Psoas muscle (tissue), 8 donors: ENCODE measurements around the gene PANK3. TPM values are rescaled to one million over a fixed set of nuclear protein-coding genes. Genes with fewer than 3 reads are reported as not detected.

Experiments
- ATAC-seq, 4 donors: fragments of 200-7000 bp; cut with Tn5 transposase; one replicate each; pipeline ENCODE4 v1.9.1; 2020; ENCODE audit warnings: moderate library complexity in 3 of 4, mild to moderate bottlenecking in 2 of 4
- DNase-seq, 2 donors: peaks; one replicate each; pipeline ENCODE4 v3.0.0-alpha.2; 2020
- H3K27ac ChIP-seq: fragments of 200-600 bp; one replicate; pipeline ENCODE4 v1.8.0; 2022
- H3K27me3 ChIP-seq, 3 donors: fragments of 200-600 bp in 1 of 3; one replicate each; pipeline versions ENCODE4 v1.6.1 to v1.8.0; 2013 to 2022; ENCODE audit warnings: low read length in 2 of 3, mild to moderate bottlenecking in 2 of 3, moderate library complexity in 1 of 3; ENCODE audit not compliant: insufficient read depth in 3 of 3
- H3K36me3 ChIP-seq, 2 donors: fragments of 200-600 bp in 1 of 2; one replicate each; pipeline versions ENCODE4 v1.6.1 to v1.8.0; 2013 to 2022; ENCODE audit warnings: low read depth in 1 of 2, mild to moderate bottlenecking in 1 of 2, moderate library complexity in 1 of 2; ENCODE audit not compliant: insufficient read depth in 1 of 2
- H3K4me1 ChIP-seq: fragments of 200-600 bp; one replicate; pipeline ENCODE4 v1.8.0; 2022
- H3K4me3 ChIP-seq: fragments of 200-600 bp; one replicate; pipeline ENCODE4 v1.8.0; 2022; ENCODE audit warnings: mild to moderate bottlenecking
- H3K9me3 ChIP-seq: fragments of 200-600 bp; one replicate; pipeline ENCODE4 v1.8.0; 2022
- WGBS, 3 donors: extraction: QIAGEN DNeasy Blood & Tissue Kit; methylation state at CpG; one replicate each; pipeline versions ENCODE4 v1.1.6 to v1.1.7; 2013; 5-methylcytosine and 5-hydroxymethylcytosine counted together
- intact Hi-C, 2 donors: fragments of 100-400 bp; cut with DNase I; formaldehyde crosslinking; loops; one replicate each; pipeline versions ENCODE4 v1.11.0 to v1.14.2; 2022
- polyA plus RNA-seq, 3 donors: library from polyadenylated mRNA; stranded (reverse); fragments of 200-250 nt; gene quantifications; one replicate each; pipeline ENCODE4 v1.2.3, GENCODE V29; 2013
- total RNA-seq, 4 donors: library from RNA; stranded (reverse); fragmentation: NEBNext Ultra II Directional in 2 of 4; extraction: Animal tissue kit (Norgen Biotek cat#: 25700) in 2 of 4; gene quantifications; one replicate each; pipeline versions ENCODE4 v1.2.1 to v1.2.4, GENCODE V29; 2021 to 2023
- TF ChIP-seq, protein P1 (sequence below): fragments of 200-600 bp; IDR thresholded peaks from one replicate; pipeline ENCODE4 v1.8.0; 2022; ENCODE audit warnings: antibody characterized with exemption
- donor health status: healthy with polysubstance abuse.
- donor health status: DM: no; HTN: no; CAD: no; lungs with moderate emphysema.
- donor health status: Bipolar disorder and iron deficiency.
- donor health status: healthy.
- donor health status: DM: yes; HTN: yes; CAD: no.
- donor health status: DM: no; HTN: no; CAD: no.
- donor health status: DM: no; HTN: no; CAD: no.
- donor health status: DM: yes; HTN: yes; CAD: no.

Gene PANK3
- total and polyA plus RNA-seq, 7 donors: 5.6 to 30.7 (median 26.8) TPM

DNA sequence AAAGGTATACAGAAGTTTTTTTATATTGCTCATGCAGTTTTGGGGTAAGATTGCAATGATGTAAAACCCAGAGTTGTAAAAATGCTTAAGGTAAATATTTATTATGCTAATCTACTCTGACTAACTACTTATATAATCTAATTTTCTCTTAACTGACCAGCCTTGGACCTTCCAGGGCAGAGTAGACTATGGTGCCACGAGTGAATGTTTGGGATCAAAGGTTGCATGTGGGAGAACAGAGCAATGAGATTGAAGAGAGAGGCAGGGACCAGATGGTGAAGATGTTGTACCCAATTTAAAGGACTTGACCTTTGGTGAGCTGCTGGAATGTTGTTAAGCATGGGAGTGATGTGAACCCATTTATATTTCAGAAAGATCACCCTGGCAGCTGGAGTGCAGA, 34.8 kb upstream of the PANK3 start:
- Histone ChIP-seq H3K36me3 (no peaks in the 10 kb centered on the region), H3K4me3 (no peak overlapping the region), H3K27ac (no peak overlapping the region), H3K27me3 (no peaks in the 10 kb centered on the region), H3K4me1 (no peaks in the 10 kb centered on the region), H3K9me3 (no peaks in the 10 kb centered on the region)
- intact Hi-C loops: no loop called here
- 43 to 48% (median 47%) methylated on average over 1 of the region's 1 CpG for WGBS, 3 donors
- no peak for DNase-seq
- TF ChIP-seq, protein P1, sequence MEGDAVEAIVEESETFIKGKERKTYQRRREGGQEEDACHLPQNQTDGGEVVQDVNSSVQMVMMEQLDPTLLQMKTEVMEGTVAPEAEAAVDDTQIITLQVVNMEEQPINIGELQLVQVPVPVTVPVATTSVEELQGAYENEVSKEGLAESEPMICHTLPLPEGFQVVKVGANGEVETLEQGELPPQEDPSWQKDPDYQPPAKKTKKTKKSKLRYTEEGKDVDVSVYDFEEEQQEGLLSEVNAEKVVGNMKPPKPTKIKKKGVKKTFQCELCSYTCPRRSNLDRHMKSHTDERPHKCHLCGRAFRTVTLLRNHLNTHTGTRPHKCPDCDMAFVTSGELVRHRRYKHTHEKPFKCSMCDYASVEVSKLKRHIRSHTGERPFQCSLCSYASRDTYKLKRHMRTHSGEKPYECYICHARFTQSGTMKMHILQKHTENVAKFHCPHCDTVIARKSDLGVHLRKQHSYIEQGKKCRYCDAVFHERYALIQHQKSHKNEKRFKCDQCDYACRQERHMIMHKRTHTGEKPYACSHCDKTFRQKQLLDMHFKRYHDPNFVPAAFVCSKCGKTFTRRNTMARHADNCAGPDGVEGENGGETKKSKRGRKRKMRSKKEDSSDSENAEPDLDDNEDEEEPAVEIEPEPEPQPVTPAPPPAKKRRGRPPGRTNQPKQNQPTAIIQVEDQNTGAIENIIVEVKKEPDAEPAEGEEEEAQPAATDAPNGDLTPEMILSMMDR: no peak
- no peak for ATAC-seq

DNA sequence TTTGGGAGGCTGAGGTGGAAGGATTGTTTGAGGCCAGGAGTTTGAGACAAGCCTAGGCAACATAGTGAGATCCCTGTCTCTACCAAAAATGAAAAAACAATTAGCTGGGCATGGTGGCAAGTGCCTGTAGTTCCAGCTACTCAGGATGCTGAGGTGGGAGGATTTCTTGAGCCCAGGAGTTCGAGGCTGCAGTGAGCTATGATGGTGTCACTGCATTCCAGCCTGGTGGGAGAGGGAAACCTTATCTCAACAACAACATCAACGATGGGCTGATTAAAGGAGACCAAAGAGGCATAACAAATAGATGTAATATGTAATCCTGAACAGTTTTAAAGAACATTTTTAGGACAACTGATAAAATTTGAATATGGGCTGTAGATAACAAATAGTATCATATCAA, 34.2 kb upstream of the PANK3 start:
- no peak overlapping the region for H3K4me3 ChIP-seq
- no peak for DNase-seq
- no peaks in the 10 kb centered on the region for H3K36me3 ChIP-seq
- no peaks in the 10 kb centered on the region for H3K4me1 ChIP-seq
- intact Hi-C loops: no loop called here
- H3K9me3 ChIP-seq: no peaks in the 10 kb centered on the region
- ATAC-seq: no peak
- TF ChIP-seq, protein P1: no peak
- H3K27ac ChIP-seq: no peak overlapping the region
- no peaks in the 10 kb centered on the region for H3K27me3 ChIP-seq
- WGBS, 3 donors: 35 to 51% (median 39%) methylated on average over 2 of the region's 2 CpGs

DNA sequence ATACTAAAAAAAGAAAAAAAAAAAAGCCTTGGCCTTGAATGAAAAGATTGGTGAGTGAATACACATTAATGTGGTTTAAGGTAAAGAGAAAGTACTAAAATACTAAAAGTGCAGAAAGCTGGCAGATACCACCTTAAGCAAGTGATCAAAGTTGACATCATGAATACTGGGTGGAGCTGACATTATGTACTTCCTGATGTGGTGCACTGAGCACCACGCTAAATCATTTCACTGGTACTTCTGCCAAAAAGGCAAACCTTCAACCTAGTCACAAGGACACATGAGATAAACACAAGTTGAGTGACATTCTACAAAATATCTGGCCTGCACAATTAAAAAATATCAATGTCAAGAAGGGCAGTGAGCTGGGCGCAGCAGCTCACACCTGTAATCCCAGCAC, 33.8 kb upstream of the PANK3 start:
- DNase-seq (no peak), ATAC-seq (no peak)
- no peaks in the 10 kb centered on the region for H3K36me3 ChIP-seq
- H3K27ac ChIP-seq: no peak overlapping the region
- H3K9me3 ChIP-seq: no peaks in the 10 kb centered on the region
- intact Hi-C loops: no loop called here
- TF ChIP-seq, protein P1: no peak
- no peaks in the 10 kb centered on the region for H3K27me3 ChIP-seq
- no peak overlapping the region for H3K4me3 ChIP-seq
- no peaks in the 10 kb centered on the region for H3K4me1 ChIP-seq
- 43 to 52% (median 51%) methylated on average over 2 of the region's 2 CpGs for WGBS, 3 donors

DNA sequence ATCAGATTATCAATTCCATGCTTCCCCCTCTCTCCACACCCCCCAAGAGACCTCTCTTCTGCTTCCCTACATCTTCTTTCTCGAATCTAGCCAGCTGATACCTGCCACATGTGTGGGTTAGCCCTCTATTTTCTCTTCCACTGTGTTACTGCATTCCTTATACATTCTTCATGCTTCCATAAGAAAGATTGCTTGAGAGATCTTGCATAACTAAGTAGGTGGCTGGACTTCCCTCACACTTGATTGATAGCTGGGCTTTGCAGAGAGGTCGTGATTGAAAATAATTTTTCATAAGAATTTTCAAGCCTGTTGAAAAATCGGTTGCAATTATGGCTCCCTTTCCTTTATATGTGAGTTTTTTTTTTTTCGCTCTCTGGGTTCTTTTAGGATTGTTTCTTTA, 33.0 kb upstream of the PANK3 start:
- Histone ChIP-seq H3K9me3 (no peaks in the 10 kb centered on the region), H3K4me1 (no peaks in the 10 kb centered on the region), H3K36me3 (no peaks in the 10 kb centered on the region), H3K27me3 (no peaks in the 10 kb centered on the region), H3K4me3 (no peak overlapping the region), H3K27ac (no peak overlapping the region)
- WGBS, 3 donors: 58 to 59% (median 59%) methylated on average over 4 of the region's 4 CpGs
- intact Hi-C loops: no loop called here
- TF ChIP-seq, protein P1: no peak
- DNase-seq (no peak), ATAC-seq (no peak)

DNA sequence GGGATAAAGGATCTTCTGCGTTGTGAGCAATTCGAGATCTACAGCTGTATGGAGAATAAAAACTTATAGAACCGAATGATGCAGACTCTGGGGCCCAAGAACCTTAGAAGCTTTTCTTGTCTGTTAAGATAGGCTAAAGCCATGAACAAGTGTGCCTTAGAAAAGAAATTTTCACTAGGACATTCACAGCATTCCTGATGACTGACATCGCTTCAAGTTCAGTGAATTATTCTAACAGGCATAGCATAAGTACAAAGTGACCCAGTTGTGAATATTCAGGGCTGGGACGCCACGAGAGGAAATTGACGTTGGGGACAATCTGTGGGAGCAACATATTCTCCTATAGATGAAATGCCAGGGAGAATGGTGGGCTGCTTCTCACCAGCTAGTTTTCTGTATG, 32.0 kb upstream of the PANK3 start:
- H3K27ac ChIP-seq: no peak overlapping the region
- H3K27me3 ChIP-seq: no peaks in the 10 kb centered on the region
- intact Hi-C loops: no loop called here
- TF ChIP-seq, protein P1: no peak
- no peak for DNase-seq
- no peaks in the 10 kb centered on the region for H3K4me1 ChIP-seq
- no peak overlapping the region for H3K4me3 ChIP-seq
- no peak for ATAC-seq
- 20 to 31% (median 25%) methylated on average over 7 of the region's 7 CpGs for WGBS, 3 donors
- no peaks in the 10 kb centered on the region for H3K9me3 ChIP-seq
- no peaks in the 10 kb centered on the region for H3K36me3 ChIP-seq
